ENCODE measurements around the gene MRPL43.

MRPL43 gene

GRCh38 chr10:101007099-101007711, 19.9 kb upstream of the MRPL43 start:
- TF ChIP-seq ZC3H10 (CRISPR knock-in tag; IDR thresholded peaks at IDR 0.05) = no peak
- ATAC-seq = peak; percentile 2; the same call in 1 of the 3 replicates

DNA sequence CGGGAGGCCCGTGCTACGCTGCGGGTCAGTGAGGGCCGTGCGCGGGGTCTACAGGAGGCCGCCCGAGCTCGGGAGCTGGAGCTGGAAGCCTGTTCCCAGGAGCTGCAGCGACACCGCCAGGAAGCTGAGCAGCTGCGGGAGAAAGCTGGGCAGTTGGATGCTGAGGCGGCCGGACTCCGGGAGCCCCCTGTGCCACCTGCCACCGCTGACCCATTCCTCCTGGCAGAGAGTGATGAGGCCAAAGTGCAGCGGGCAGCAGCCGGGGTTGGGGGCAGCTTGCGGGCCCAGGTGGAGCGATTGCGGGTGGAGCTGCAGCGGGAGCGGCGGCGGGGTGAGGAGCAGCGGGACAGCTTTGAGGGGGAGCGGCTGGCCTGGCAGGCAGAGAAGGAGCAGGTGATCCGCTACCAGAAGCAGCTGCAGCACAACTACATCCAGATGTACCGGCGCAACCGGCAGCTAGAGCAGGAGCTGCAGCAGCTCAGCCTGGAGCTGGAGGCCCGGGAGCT, 19.3 kb upstream of the MRPL43 start:
- TF ChIP-seq ZFP3 (CRISPR knock-in tag; IDR thresholded peaks at IDR 0.05) (no peak), OSR1 (CRISPR knock-in tag; IDR thresholded peaks at IDR 0.05) (no peak), SNAI2 (CRISPR knock-in tag; IDR thresholded peaks at IDR 0.05) (no peak), RARB (CRISPR knock-in tag; IDR thresholded peaks at IDR 0.05) (no peak), TCF4 (CRISPR knock-in tag; IDR thresholded peaks at IDR 0.05; ENCODE audit: borderline replicate concordance) (no peak), POU6F1 (CRISPR knock-in tag; IDR thresholded peaks at IDR 0.05; ENCODE audit: borderline replicate concordance, low read depth) (no peak), ZFP30 (CRISPR knock-in tag; IDR thresholded peaks at IDR 0.05) (no peak), TOX (CRISPR knock-in tag; IDR thresholded peaks at IDR 0.05; ENCODE audit: borderline replicate concordance) (no peak), GLIS3 (CRISPR knock-in tag; IDR thresholded peaks at IDR 0.05) (no peak), CSDC2 (CRISPR knock-in tag; IDR thresholded peaks at IDR 0.05) (no peak), PPARA (CRISPR knock-in tag; IDR thresholded peaks at IDR 0.05; ENCODE audit: borderline replicate concordance) (no peak), ESRRG (CRISPR knock-in tag; IDR thresholded peaks at IDR 0.05) (no peak), ARNTL (CRISPR knock-in tag; IDR thresholded peaks at IDR 0.05; ENCODE audit: borderline replicate concordance, low read depth) (no peak), ZNF8 (CRISPR knock-in tag; IDR thresholded peaks at IDR 0.05) (no peak)
- TF ChIP-seq, protein P1, sequence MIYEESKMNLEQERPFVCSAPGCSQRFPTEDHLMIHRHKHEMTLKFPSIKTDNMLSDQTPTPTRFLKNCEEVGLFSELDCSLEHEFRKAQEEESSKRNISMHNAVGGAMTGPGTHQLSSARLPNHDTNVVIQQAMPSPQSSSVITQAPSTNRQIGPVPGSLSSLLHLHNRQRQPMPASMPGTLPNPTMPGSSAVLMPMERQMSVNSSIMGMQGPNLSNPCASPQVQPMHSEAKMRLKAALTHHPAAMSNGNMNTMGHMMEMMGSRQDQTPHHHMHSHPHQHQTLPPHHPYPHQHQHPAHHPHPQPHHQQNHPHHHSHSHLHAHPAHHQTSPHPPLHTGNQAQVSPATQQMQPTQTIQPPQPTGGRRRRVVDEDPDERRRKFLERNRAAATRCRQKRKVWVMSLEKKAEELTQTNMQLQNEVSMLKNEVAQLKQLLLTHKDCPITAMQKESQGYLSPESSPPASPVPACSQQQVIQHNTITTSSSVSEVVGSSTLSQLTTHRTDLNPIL (CRISPR knock-in tag; IDR thresholded peaks at IDR 0.05; ENCODE audit: low read depth) = no peak
- TF ChIP-seq, protein P2, sequence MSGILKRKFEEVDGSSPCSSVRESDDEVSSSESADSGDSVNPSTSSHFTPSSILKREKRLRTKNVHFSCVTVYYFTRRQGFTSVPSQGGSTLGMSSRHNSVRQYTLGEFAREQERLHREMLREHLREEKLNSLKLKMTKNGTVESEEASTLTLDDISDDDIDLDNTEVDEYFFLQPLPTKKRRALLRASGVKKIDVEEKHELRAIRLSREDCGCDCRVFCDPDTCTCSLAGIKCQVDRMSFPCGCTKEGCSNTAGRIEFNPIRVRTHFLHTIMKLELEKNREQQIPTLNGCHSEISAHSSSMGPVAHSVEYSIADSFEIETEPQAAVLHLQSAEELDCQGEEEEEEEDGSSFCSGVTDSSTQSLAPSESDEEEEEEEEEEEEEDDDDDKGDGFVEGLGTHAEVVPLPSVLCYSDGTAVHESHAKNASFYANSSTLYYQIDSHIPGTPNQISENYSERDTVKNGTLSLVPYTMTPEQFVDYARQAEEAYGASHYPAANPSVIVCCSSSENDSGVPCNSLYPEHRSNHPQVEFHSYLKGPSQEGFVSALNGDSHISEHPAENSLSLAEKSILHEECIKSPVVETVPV (CRISPR knock-in tag; IDR thresholded peaks at IDR 0.05) = no peak
- TF ChIP-seq, protein P3, sequence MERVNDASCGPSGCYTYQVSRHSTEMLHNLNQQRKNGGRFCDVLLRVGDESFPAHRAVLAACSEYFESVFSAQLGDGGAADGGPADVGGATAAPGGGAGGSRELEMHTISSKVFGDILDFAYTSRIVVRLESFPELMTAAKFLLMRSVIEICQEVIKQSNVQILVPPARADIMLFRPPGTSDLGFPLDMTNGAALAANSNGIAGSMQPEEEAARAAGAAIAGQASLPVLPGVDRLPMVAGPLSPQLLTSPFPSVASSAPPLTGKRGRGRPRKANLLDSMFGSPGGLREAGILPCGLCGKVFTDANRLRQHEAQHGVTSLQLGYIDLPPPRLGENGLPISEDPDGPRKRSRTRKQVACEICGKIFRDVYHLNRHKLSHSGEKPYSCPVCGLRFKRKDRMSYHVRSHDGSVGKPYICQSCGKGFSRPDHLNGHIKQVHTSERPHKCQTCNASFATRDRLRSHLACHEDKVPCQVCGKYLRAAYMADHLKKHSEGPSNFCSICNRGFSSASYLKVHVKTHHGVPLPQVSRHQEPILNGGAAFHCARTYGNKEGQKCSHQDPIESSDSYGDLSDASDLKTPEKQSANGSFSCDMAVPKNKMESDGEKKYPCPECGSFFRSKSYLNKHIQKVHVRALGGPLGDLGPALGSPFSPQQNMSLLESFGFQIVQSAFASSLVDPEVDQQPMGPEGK (CRISPR knock-in tag; IDR thresholded peaks at IDR 0.05; ENCODE audit: borderline replicate concordance) = no peak

GRCh38 chr10:101005869-101006567, 18.7 kb upstream of the MRPL43 start:
- no peak for ATAC-seq
- TF ChIP-seq TCF4 (CRISPR knock-in tag; IDR thresholded peaks at IDR 0.05; ENCODE audit: borderline replicate concordance) (no peak), GLIS3 (CRISPR knock-in tag; IDR thresholded peaks at IDR 0.05) (no peak), ZFP3 (CRISPR knock-in tag; IDR thresholded peaks at IDR 0.05) (no peak), ARNTL (CRISPR knock-in tag; IDR thresholded peaks at IDR 0.05; ENCODE audit: borderline replicate concordance, low read depth) (no peak), ZNF565 (CRISPR knock-in tag; conservative IDR thresholded peaks at IDR 0.05; ENCODE audit: low read depth) (no peak), BACH2 (CRISPR knock-in tag; IDR thresholded peaks at IDR 0.05; ENCODE audit: borderline replicate concordance) (no peak), CSDC2 (CRISPR knock-in tag; IDR thresholded peaks at IDR 0.05) (no peak), RARB (CRISPR knock-in tag; IDR thresholded peaks at IDR 0.05) (no peak), POU6F1 (CRISPR knock-in tag; IDR thresholded peaks at IDR 0.05; ENCODE audit: borderline replicate concordance, low read depth) (no peak), ZFP30 (CRISPR knock-in tag; IDR thresholded peaks at IDR 0.05) (no peak), TOX (CRISPR knock-in tag; IDR thresholded peaks at IDR 0.05; ENCODE audit: borderline replicate concordance) (no peak), TSHZ2 (CRISPR knock-in tag; IDR thresholded peaks at IDR 0.05) (no peak)
- TF ChIP-seq, protein P2 (CRISPR knock-in tag; IDR thresholded peaks at IDR 0.05) = no peak
- TF ChIP-seq, protein P1 (CRISPR knock-in tag; IDR thresholded peaks at IDR 0.05; ENCODE audit: low read depth) = no peak

More for the DNA sequence above, 19.3 kb upstream of the MRPL43 start:
- no peak for ATAC-seq
